ENCODE results near the gene LACRT. TPM values are rescaled to one million over a fixed set of nuclear protein-coding genes. Genes with fewer than 3 reads are reported as not detected.
A peak's percentile ranks its signal among the peaks of the same experiment; 100 is the strongest.

The LACRT gene
- total RNA-seq, 1 donor from 2014 or later = not detected

DNA sequence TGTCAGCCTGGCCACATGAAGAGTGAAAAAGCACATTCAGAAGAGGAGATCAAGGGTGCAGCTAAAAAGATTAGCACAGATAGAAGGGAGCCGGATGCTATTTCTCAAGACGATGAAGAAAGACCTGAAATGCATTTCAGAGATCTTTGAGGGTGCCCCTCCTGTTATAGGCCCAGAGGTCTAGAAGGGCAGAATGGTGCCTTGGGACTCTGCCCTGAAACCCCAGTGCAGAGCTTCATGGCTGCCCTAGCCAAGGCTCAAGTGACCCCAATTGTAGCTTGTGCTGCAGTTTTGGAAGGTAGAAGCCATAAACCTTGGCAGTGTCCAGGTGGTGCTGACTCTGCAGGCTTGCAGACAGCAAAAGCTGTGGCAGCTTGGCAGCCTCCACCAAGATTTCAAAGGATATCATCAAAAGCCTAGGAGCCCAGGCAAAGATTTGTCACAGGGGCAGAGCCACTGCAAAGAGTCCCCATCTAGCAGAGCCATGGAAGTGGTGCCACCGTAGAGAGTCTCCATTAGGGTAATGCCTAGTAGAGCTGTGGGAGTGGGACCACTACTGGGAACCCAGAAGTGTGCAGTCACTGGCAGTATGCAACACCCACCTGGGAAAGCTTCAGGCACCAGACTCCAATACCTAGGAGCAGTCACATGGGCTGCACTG is 6.4 kb downstream of the LACRT start:
- TF ChIP-seq, protein P1, sequence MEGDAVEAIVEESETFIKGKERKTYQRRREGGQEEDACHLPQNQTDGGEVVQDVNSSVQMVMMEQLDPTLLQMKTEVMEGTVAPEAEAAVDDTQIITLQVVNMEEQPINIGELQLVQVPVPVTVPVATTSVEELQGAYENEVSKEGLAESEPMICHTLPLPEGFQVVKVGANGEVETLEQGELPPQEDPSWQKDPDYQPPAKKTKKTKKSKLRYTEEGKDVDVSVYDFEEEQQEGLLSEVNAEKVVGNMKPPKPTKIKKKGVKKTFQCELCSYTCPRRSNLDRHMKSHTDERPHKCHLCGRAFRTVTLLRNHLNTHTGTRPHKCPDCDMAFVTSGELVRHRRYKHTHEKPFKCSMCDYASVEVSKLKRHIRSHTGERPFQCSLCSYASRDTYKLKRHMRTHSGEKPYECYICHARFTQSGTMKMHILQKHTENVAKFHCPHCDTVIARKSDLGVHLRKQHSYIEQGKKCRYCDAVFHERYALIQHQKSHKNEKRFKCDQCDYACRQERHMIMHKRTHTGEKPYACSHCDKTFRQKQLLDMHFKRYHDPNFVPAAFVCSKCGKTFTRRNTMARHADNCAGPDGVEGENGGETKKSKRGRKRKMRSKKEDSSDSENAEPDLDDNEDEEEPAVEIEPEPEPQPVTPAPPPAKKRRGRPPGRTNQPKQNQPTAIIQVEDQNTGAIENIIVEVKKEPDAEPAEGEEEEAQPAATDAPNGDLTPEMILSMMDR (IDR thresholded peaks at IDR 0.05; ENCODE audit: unreplicated experiment) = no peak
- Mint-ChIP-seq H3K27ac (no peak overlapping the region), H3K9me3 (ENCODE audit: low read depth) (peaks cover 17% of the 10 kb centered on the region), H3K36me3 (ENCODE audit: insufficient read depth) (peaks cover 4% of the 10 kb centered on the region), H3K4me3 (ENCODE audit: low read depth) (no peak overlapping the region), H3K4me1 (ENCODE audit: low read depth) (no peaks in the 10 kb centered on the region), H3K27me3 (peaks cover 43% of the 10 kb centered on the region)
- no peak for DNase-seq (ENCODE audit: low spot score, unreplicated experiment)

- TF ChIP-seq, protein P1 (IDR thresholded peaks at IDR 0.05; ENCODE audit: unreplicated experiment) = no peak
- DNase-seq (ENCODE audit: low spot score, unreplicated experiment) = no peak
- H3K36me3 Mint-ChIP-seq (ENCODE audit: insufficient read depth) = peaks cover 4% of the 10 kb centered on the region
- H3K27ac Mint-ChIP-seq = no peak overlapping the region
- H3K4me1 Mint-ChIP-seq (ENCODE audit: low read depth) = no peaks in the 10 kb centered on the region
- H3K4me3 Mint-ChIP-seq (ENCODE audit: low read depth) = no peak overlapping the region
- H3K9me3 Mint-ChIP-seq (ENCODE audit: low read depth) = peaks cover 17% of the 10 kb centered on the region
- peaks cover 42% of the 10 kb centered on the region for H3K27me3 Mint-ChIP-seq
These were observed 7.4 kb downstream of the LACRT start for GRCh38 chr12:54627304-54627703.

GRCh38 chr12:54625598-54625997 is 9.1 kb downstream of the LACRT start:
- peaks cover 4% of the 10 kb centered on the region for H3K36me3 Mint-ChIP-seq (ENCODE audit: insufficient read depth)
- DNase-seq (ENCODE audit: low spot score, unreplicated experiment) = no peak
- H3K4me1 Mint-ChIP-seq (ENCODE audit: low read depth) = no peaks in the 10 kb centered on the region
- TF ChIP-seq, protein P1 (IDR thresholded peaks at IDR 0.05; ENCODE audit: unreplicated experiment) = no peak
- H3K9me3 Mint-ChIP-seq (ENCODE audit: low read depth) = peaks cover 17% of the 10 kb centered on the region
- H3K4me3 Mint-ChIP-seq (ENCODE audit: low read depth) = no peak overlapping the region
- H3K27ac Mint-ChIP-seq = no peak overlapping the region
- peaks cover 52% of the 10 kb centered on the region for H3K27me3 Mint-ChIP-seq

- no peak overlapping the region for H3K4me3 Mint-ChIP-seq (ENCODE audit: low read depth)
- no peak overlapping the region for H3K27ac Mint-ChIP-seq
- H3K27me3 Mint-ChIP-seq = peaks cover 47% of the 10 kb centered on the region
- H3K9me3 Mint-ChIP-seq (ENCODE audit: low read depth) = peaks cover 17% of the 10 kb centered on the region
- H3K4me1 Mint-ChIP-seq (ENCODE audit: low read depth) = no peaks in the 10 kb centered on the region
- H3K36me3 Mint-ChIP-seq (ENCODE audit: insufficient read depth) = peaks cover 4% of the 10 kb centered on the region
- DNase-seq (ENCODE audit: low spot score, unreplicated experiment) = no peak
- TF ChIP-seq, protein P1 (IDR thresholded peaks at IDR 0.05; ENCODE audit: unreplicated experiment) = no peak
These were observed 10.1 kb downstream of the LACRT start for GRCh38 chr12:54624315-54625279.

- DNase-seq (ENCODE audit: low spot score, unreplicated experiment) = no peak
- TF ChIP-seq, protein P1 (IDR thresholded peaks at IDR 0.05; ENCODE audit: unreplicated experiment) = peak; percentile 57
These were observed 12.1 kb downstream of the LACRT start for GRCh38 chr12:54622463-54623183.

More at GRCh38 chr12:54622463-54623183, 12.1 kb downstream of the LACRT start:
- Mint-ChIP-seq H3K4me1 (ENCODE audit: low read depth) (no peaks in the 10 kb centered on the region), H3K9me3 (ENCODE audit: low read depth) (peaks cover 9% of the 10 kb centered on the region), H3K36me3 (ENCODE audit: insufficient read depth) (peaks cover 4% of the 10 kb centered on the region), H3K27me3 (peaks cover 58% of the 10 kb centered on the region), H3K27ac (no peak overlapping the region), H3K4me3 (ENCODE audit: low read depth) (no peak overlapping the region)
